KG1 (cell line): ENCODE data around the gene CCT7.
"Not testable (repeated sequence)": the region's sequence is repeated elsewhere in the genome, so short reads cannot be mapped to it uniquely, and the experiment has no call there.

Source experiments
- DNase-seq: peaks from one replicate; lab custom pipeline; 2025; lab: John Stamatoyannopoulos, UW

CCT7 gene

DNA sequence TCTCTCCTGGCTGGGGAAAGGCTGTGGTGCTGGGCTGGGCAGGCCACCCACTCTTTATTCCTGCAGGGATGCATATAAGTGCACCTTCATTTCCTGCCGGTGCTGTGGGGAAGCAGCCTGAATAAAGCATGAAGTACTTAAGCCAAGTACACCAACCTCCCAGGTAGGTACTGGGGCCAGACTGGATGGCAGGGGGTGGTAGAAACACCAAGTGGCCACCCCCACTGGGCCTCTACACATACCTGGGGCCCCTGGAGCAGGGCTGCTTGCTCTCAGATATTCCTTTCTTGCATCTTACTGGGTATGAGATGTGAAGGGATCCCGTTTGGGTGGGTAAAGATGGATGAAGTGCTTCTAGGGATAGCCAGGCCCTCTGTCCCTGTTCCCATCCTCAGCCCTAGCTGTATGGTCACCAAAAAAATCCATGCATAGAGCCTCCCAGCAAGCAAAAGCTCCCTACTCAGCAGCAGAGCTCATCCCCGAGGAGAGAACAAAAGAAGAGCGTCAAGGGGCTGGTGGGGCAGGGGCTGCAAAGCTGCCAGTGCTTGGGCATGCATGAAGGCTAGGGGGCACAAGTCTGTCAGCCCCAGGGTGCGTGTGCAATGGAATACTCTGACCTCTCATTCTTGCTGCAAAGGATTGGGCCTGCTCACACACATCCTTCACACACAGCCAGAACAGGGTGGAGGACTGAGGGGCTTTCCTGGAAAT lies 22.0 kb downstream of the CCT7 start:
- no peak for DNase-seq

DNA sequence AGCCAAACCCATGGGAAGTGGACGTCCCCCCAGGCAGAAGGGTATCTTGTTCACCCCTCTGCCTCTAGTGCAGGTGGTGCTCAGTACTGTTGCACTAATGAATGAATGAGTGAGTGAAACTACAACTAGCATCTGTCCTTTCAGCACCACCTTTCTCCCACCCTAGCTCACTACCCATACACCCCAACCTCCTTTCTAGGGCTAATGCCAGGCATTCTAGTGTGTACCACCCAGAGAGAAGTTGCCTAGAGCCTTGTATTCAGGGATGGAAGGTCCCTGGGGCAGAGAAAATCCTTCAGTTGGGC lies 22.5 kb downstream of the CCT7 start:
- no peak for DNase-seq

DNA sequence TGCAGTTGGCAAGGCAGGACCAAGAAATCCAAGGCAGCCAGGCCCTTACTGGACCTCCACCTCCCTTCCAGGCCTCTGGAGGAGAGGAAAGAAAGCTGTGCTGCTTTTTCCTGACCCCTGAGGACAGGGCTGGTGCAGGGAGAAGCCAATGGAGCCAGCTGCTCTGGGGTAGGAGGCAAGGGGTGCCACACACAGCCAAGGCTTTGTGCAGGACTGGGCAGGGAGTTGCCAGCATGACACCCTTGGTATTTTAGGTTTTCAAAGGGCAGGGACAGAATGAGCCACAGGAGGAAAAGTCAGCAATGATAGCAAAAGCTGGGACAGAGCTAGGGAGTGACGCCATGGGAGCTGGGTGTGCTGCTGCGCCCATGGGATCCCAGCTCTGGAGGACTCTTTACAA lies 22.9 kb downstream of the CCT7 start:
- no peak for DNase-seq

DNA sequence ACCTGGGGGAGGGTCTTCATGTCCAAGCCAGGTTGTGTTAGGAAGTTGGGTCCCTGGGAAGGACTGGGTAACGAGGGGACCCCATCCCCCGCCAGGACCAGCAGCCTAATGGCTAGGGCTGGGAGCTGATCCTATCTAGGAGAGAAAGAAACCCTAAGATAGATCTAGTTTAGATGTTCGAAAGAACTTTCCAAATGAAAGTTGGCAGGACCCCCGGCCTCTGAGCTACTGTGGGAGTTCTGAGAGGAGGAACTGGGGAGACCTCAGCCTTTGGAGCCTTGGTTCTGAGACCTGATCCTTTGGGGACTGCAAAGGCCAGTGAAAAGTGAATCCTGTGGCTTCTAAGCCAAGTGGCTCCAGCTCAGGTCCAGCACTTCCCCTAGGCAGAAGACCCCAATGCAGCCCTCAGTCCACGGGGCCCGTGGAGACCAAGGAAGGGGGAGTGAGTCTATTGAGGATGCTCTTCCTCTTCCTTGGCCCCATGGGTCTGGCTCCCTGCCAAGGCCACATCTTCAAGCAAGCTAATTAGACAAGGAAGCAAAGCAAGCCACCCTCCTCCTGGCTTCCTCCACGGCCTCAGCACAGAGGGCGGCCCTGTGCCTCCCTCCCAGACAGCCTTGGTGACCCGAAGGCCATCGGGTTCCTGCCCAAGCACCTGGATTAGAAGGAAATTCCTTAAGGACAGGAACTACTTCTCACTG lies 23.5 kb downstream of the CCT7 start:
- DNase-seq, result no peak

DNA sequence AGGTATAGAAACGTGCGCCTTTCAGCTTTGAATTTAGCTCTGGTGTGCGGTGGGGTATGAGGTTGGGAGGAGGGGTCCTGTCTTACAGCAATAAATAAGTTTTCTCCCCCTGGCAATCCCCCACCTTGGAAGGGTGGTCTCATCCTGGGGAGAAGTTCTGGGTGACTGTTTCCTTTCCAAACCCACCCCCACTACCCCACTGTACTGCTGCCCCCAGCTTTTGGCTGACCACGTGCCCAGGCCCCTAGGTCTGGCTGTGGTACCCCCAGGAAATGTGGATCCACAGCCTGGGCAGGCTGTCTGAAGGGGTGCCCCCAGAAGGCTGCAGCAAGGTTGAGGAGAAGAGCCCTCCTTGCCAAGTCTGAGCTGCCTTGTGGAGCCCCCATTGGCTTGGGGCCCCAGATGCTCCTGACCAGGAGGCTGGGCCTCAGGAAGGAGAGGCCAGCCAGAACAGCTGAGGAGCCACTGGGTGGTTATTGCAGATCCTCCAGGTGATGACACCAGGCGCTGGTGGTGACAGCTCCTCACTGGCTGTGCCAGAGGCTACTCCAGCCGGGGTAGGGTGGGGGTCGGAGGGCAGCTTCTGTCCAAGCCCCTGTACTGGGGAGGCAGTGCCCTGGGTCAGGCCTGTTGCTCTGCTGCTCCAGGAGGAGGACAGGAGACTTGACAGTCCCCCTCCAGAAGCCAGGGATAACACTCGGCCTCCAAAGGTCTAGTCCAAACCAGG lies 24.2 kb downstream of the CCT7 start:
- no peak for DNase-seq

DNA sequence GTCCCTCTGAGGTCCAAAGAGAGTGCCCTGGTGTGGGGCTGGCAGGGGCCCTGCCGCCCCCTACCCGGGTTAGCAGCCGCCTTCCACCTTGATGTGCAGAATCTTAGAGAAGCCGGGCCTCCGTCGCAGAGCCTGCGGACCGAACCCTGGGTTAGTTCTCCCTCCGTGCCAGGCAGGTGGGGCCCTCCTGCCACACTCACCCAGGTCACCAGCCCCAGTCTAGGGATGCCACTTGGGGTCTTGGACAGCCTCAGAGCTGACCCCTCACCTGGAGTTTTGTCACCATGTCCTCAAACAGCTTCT lies 24.8 kb downstream of the CCT7 start:
- no peak for DNase-seq

DNA sequence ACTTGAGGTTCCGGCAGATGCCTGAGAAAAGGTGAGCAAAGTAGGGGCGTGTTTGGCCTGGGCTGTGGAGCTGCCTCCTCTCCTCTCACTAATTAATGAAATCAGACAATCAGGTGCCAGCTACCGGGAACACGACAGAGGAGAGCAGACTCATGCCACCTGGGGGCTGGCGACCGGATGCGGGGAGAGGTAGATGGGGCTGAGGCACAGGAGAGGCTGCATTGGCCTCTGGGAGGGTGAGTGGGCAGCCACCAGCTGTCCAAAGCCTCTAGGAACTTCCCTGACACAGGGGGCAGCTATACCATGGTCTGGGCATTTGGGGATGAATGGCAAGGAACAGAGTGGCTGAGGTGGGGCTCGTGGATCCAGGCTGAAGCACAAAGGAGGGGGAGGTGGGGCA lies 25.2 kb downstream of the CCT7 start:
- DNase-seq, result no peak

DNA sequence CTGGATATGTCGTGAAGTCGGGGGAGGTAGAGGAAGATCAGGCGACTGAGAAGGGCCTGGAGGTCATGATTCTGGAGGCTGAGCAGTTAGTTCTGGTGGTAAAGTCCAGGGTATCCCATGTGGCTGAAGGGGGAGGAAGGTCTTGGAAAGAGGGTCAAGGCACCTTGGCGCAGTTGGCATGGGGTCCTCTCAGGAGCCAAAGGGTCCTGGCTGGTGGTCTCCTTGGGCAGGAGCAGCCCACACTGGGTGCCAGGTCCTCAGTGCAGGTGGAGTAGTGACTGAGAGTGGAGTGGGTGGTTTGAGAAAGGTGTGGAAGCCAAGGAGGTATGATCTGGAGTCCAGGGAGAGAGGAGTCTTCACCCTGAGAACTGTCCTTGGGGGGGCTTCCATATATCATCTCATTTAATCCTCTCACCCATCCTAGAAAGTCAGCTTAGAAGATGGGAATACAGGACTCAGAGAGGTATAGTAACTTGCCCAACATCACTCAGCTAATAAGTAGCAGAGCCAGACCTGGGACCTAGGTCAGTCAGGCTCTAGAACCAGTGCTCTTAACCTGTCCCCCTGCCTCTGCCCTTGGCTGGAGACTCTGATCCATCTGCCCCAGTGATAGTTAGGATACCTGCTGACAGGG lies 25.7 kb downstream of the CCT7 start:
- DNase-seq, result no peak

DNA sequence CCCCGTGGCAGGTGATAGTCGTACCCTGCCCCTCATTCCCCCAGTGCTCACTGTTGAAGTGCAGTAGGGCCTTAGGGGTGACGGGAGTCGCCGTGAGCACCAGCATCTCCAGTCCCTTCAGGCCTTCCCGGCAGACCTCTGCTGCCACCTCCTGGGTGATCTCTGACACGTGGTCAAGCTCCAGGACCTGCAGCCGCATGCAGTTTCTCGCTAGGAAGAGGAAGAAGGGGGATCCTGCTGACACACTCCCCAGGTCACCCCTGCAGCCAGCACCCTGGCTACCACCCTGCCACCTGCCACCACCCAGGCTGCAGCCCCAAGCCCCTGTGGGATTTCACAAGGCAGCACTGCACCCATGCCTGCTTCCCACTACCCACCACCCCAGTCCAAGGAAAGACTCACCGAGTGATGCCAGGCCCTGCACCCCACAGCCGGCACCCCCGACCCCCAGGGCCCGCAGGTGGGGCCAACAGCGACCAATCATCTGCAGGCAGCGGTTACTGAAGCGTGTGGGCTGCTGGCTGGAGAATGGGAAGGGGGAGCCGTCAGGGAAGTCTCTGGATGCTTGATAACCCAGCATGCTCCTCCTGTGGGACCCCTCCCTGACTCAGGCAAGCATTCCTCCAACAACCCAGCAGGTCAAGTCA lies 26.4 kb downstream of the CCT7 start:
- no peak for DNase-seq

DNA sequence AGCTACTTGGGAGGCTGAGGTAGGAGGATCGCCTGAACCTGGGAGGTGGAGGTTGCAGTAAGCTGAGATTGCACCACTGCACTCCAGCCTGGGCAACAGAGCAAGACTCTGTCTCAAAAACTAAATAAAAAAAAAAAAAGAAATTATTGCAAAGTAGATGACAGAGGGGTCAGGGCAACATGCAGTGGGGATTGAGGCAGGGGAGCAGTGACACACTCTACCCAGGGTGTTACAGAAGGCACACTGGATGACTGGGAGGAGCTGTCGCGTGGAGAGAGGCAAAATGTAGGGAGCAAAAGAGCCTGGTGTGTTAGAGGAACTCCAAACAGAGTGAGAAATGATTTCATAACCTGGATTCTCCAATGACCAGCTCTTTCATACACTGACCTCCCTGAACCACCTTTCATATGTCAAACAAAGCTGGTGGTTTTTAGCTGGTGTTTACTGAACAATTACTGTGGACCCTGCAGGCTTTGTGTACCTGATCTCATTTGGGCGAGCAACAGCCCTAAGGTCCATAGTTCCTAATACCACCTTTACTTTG lies 28.1 kb downstream of the CCT7 start:
- DNase-seq, result no peak

DNA sequence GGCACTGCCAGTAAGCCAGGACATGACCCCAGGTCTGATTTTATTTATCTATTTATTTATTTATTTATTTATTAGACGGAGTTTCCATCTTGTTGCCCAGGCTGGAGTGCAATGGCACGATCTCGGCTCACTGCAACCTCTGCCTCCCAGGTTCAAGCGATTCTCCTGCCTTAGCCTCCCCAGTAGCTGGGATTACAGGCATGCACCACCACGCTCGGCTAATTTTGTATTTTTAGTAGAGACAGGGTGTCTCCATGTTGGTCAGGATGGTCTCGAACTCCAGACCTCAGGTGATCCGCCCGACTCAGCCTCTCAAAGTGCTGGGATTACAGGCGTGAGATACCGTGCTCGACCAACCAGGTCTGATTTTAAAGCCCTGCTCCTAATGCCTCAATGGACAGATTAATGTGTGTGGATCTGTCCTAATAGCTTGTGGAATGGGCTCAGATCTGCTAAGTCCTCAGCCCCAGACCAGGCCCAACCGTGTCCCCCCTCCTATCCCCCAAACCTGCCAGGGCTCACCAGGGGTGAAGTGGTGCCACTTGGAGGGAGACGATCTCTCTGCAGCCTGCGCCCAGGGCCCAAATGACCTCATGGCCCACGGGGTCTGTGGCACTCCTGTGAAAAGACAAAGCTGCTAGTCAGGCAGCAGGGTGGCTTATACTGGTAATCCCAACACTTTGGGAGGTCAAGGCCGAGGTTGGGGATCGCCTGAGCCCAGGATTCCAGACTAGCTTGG lies 28.8 kb downstream of the CCT7 start:
- not testable (repeated sequence) for DNase-seq

DNA sequence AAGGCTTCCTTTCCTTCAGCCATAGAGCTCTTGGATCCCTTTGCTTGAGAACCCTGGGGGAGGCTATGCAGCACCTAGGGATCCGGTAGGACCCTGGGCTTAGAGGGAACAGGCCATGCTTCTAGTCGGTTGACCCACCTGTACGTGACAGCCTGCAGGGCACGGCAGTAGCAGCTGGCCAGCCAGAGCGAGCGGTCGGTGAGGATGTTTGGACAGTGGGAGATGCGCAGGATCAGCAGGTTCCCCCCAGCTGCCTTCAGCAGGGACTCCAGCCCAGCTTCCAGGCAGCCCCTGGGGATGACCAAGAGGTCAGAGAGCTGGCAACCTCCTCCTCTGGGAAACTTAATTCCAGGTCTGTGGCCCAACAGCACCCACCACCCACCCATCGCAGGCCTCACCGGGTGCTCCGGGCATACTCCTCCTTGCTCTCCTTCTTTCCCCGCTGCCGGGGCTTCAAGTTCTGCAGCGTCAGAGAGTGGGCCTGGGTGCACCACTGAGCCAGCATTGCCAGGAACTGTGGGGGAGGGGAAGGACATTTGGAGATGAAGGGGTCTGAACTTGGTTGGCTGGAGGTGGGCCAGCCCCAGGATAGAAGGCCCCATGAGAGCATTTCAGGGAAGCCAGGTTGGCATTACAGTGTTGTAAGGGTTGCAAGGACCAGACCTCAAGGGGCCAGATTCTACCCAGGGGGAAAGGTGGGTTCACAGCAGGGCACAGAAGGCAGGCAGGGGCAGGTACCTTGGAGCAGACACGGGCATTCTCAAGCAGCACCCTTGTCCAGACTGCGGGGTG lies 29.6 kb downstream of the CCT7 start:
- DNase-seq, result no peak

DNA sequence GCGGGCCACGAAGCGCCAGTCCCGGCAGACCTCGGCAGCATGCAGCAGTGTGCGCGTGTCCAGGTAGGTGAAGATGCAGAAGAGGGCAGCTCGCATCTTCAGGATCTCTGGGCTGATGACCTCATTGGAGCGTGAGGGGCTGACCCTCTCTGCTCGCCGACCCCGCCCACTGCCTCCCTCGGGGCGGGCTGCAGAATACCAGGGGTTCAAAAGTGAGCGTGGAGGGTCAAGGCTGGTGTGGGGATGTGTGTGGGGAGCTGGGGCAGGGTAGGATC lies 30.2 kb downstream of the CCT7 start:
- DNase-seq, result no peak

DNA sequence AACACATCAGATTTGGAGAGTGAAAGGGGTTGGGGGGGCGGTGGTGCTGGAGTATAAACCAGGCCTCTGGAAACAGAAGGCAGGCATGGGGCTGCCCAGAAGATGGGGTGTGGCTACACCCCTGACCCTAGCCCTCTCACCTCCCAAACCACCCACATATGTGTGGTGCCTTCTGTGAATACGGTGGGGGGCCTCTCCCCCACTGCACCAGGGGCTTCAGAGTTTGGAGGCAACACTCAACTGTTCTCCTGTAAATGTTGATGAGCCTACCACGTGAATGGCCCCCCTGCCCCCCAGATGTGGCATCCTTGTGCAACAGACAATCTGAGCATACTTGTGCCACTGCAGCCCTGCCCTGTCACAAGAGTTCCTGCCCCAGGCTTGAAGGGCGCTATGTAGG lies 30.7 kb downstream of the CCT7 start:
- no peak for DNase-seq

DNA sequence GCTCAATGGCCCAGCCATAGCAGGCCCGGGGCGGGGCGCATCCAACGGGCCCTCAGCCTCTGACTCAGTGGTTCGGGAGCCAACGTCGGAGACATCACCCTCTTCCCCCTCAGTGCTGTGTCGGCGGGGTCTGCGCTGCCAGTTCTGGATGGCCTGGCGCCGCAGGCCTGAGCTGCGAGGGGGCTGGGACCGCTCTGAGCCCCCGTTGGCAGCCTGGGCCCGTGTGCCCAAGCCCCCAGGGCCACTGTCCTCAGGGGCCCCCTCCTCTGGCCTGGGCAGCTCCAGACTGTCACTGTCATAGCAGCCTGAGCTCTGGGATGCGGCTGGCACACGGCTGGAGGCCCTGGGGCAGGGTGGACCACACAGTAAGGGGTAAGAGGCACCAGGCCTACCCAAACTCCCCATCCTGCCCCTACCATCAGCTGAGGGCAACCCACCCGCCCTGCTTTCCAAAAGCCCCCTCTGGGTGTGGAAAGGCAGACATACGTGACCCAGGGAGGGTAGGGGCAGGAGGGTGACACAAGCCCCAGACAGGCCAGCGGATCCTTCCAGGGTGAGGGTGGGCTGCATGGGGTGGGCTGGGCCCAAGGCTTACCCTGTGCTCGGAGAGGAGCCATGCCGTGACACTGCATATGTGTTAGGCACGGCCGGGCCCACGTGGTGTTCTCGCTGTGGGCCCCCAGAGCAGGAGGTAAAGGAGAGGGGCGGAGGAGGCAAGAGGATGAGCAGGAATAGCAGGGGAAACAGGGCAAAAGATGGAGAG lies 31.4 kb downstream of the CCT7 start:
- no peak for DNase-seq

DNA sequence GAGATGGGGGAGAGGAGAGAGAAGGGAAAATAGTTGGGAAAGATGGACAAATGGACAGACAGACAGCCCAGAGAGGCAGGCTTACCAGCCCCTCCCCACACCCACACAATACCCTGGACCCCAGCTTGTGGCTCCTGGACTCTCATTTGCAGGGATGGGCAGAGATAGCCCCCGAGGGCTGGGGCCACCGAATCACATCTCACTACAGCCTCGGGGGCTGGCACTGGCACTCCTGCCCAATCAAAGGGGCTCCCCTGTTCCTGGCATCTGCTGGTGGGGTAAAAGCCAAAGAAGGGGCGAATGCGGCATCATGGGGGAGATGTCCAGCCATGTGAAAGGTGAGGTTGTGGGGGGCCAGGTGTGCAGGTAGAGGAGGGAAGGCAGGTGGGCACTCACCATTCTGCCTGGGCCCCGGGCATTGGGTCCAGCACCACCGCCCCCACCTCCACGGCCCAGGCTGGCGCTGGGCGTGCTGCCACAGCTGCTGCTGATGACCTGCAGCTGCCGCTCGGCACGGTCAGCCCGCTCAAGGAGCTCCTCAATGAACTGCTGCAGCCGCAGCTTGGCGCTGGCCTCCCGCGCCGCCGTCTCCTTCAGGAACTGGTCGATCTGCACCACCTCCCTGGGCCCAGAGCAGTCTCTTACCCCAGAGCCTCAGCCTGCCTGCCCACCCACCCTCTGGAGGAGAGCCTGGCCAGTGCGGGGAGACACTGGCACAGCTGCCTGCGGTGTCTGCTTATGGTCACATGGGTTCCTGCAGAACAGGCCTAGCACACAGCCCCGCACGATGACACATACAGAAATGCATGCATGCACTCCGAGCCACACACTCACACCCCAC lies 32.2 kb downstream of the CCT7 start:
- DNase-seq, result no peak

DNA sequence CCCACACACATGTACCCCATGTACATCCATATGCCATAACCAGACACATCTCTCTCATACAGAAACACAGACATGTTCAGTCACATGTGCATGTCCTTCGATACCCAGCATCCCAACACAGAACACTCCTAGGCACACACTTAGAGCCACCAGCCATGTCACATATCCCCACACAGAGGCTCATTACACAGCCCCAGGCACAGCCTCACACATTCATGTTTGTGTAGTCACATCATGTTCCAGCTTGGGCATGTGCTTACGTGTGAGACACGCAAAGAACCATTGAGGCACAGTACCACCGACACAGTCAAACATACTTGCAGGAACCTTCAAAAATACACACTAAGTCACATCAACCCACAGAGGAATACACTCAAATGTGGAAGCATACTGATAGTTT lies 32.9 kb downstream of the CCT7 start:
- no peak for DNase-seq

DNA sequence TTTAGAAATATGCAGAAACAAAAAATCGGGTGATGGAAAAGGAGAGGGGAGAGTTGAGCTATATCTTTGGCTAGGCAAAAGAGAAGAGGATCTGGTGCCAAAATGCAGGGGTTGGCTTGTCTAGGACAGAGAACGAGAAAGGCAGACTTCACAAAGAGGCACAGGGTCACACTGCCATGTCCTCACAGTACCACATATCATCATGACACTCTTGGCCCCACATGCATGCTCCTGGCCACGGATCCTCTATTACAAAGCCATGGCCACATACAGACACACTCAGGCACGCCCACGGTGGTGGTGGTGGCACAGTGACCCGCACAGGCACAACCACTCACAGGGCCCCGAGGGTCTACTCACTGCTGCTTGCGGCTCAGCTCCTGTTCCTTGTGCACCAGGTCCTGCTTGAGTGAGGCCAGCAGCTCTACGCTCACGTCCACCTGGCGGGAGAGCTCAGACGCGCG lies 34.3 kb downstream of the CCT7 start:
- DNase-seq, result no peak
